G401 (cell line): ENCODE measurements around the gene ATP5PD. TPM values are rescaled to one million over a fixed set of nuclear protein-coding genes. Genes with fewer than 3 reads are reported as not detected.
"Not testable (repeated sequence)": the region's sequence is repeated elsewhere in the genome, so short reads cannot be mapped to it uniquely, and the experiment has no call there.

Experiments
- DNase-seq: peaks from one replicate; pipeline ENCODE4 v3.0.0-alpha.2; 2015; ENCODE audit warnings: low spot score
- in situ Hi-C: cut with HindIII; loops from 2 replicates; pipeline ENCODE4 v1.10.0; 2016; ENCODE audit warnings: low sequenced_read_pairs, mixed read lengths
- total RNA-seq: library from RNA; depleted of rRNA; stranded (reverse); fragments of >200 nt; shearing (Covaris generic); gene quantifications from 2 replicates; pipeline ENCODE4 v1.2.3, GENCODE V29; 2014

The ATP5PD gene
- total RNA-seq, 1 experiment from 2014 or later, result 238 TPM

GRCh38 chr17:75031972-75032719, 14.6 kb downstream of the ATP5PD start:
- in situ Hi-C loops, result no loop called here
- peak; percentile 98 for DNase-seq

GRCh38 chr17:75030161-75030560, 16.6 kb downstream of the ATP5PD start:
- in situ Hi-C loops, result no loop called here
- no peak for DNase-seq

- DNase-seq, in situ Hi-C loops: not testable (repeated sequence)
These were observed 20.1 kb downstream of the ATP5PD start for GRCh38 chr17:75026650-75027049.

- DNase-seq, in situ Hi-C loops: not testable (repeated sequence)
These were observed 21.4 kb downstream of the ATP5PD start for GRCh38 chr17:75025398-75025734.

GRCh38 chr17:75024686-75025397, 21.9 kb downstream of the ATP5PD start:
- in situ Hi-C loops, result no loop called here
- DNase-seq, result no peak

GRCh38 chr17:75020331-75021110, 26.2 kb downstream of the ATP5PD start:
- no peak for DNase-seq
- in situ Hi-C loops, result no loop called here

GRCh38 chr17:75019710-75020109, 27.1 kb downstream of the ATP5PD start:
- no peak for DNase-seq
- in situ Hi-C loops, result no loop called here

- in situ Hi-C loops, result no loop called here
- no peak for DNase-seq
These were observed 27.6 kb downstream of the ATP5PD start for GRCh38 chr17:75019146-75019545.

GRCh38 chr17:75013092-75013559, 33.6 kb downstream of the ATP5PD start:
- no peak for DNase-seq
- in situ Hi-C loops, result no loop called here

- in situ Hi-C loops, result no loop called here
- DNase-seq, result peak; percentile 80
These were observed 34.2 kb downstream of the ATP5PD start, which contains the start of gene MRPL58 for GRCh38 chr17:75012346-75013091. TSS of gene MRPL58 (plus strand) at chr17:75012670. CDS start at chr17:75012687, 17 bp downstream.

- DNase-seq, result no peak
- in situ Hi-C loops, result no loop called here
These were observed 34.7 kb downstream of the ATP5PD start for GRCh38 chr17:75012096-75012345.

- in situ Hi-C loops, result no loop called here
- DNase-seq, result peak; percentile 95
These were observed 35.2 kb downstream of the ATP5PD start for GRCh38 chr17:75011401-75012095.

- in situ Hi-C loops, result no loop called here
- DNase-seq, result peak; percentile 99
These were observed 35.9 kb downstream of the ATP5PD start for GRCh38 chr17:75010683-75011400.

- peak; percentile 48 for DNase-seq
- in situ Hi-C loops, result no loop called here
These were observed 37.5 kb downstream of the ATP5PD start for GRCh38 chr17:75009139-75009724.

- in situ Hi-C loops, result no loop called here
- peak; percentile 78 for DNase-seq
These were observed 38.4 kb downstream of the ATP5PD start for GRCh38 chr17:75008373-75008772.

GRCh38 chr17:75006653-75007052, 40.1 kb downstream of the ATP5PD start:
- peak; percentile 24 for DNase-seq
- in situ Hi-C loops, result no loop called here

- in situ Hi-C loops, result not testable (repeated sequence)
These were observed 40.7 kb downstream of the ATP5PD start for GRCh38 chr17:75006084-75006483.

GRCh38 chr17:75005291-75005690, 41.5 kb downstream of the ATP5PD start:
- no peak for DNase-seq
- in situ Hi-C loops, result no loop called here

More at GRCh38 chr17:75006084-75006483, 40.7 kb downstream of the ATP5PD start:
- not testable (repeated sequence) for DNase-seq
